WTC11 (cell line): Measurements from ENCODE around the gene KLC4.

ENCODE experiments used
- ATF3 ChIP-seq: sonication (generic); formaldehyde crosslinking; conservative IDR thresholded peaks from 2 replicates; pipeline ENCODE4 v1.8.1; 2022; ENCODE audit warnings: mild to moderate bottlenecking, missing genetic modification reagents
- E2F1 ChIP-seq: sonication (generic); formaldehyde crosslinking; IDR thresholded peaks from 2 replicates; pipeline ENCODE4 v1.8.0; 2022; ENCODE audit warnings: mild to moderate bottlenecking, missing genetic modification reagents
- FOXK1 ChIP-seq: sonication (generic); formaldehyde crosslinking; IDR thresholded peaks from 2 replicates; pipeline ENCODE4 v1.8.0; 2022; ENCODE audit warnings: mild to moderate bottlenecking, moderate library complexity, missing genetic modification reagents
- GTF2I ChIP-seq: fragments of 250-450 bp; sonication (Bioruptor Pico); conservative IDR thresholded peaks from 2 replicates; pipeline ENCODE4 v1.4.0; 2021; ENCODE audit warnings: mild to moderate bottlenecking
- IRF1 ChIP-seq: sonication (generic); formaldehyde crosslinking; IDR thresholded peaks from 2 replicates; pipeline ENCODE4 v1.8.0; 2023; ENCODE audit warnings: missing genetic modification reagents
- NR2C2 ChIP-seq: sonication (generic); formaldehyde crosslinking; IDR thresholded peaks from 2 replicates; pipeline ENCODE4 v1.8.0; 2022; ENCODE audit warnings: mild to moderate bottlenecking, missing genetic modification reagents
- PRRX2 ChIP-seq: fragments of 250-450 bp; sonication (Bioruptor Pico); IDR thresholded peaks from 2 replicates; pipeline ENCODE4 v1.8.0; 2021; ENCODE audit warnings: mild to moderate bottlenecking
- SOX15 ChIP-seq: fragments of 250-450 bp; sonication (Bioruptor Pico); IDR thresholded peaks from 2 replicates; pipeline ENCODE4 v1.9.0; 2021; ENCODE audit warnings: mild to moderate bottlenecking
- SP1 ChIP-seq: sonication (generic); formaldehyde crosslinking; conservative IDR thresholded peaks from 2 replicates; pipeline ENCODE4 v1.8.1; 2022; ENCODE audit warnings: missing genetic modification reagents
- USF2 ChIP-seq: sonication (generic); formaldehyde crosslinking; IDR thresholded peaks from 2 replicates; pipeline ENCODE4 v1.8.1; 2023; ENCODE audit warnings: mild to moderate bottlenecking, missing genetic modification reagents, moderate library complexity
- ZNF263 ChIP-seq: sonication (generic); formaldehyde crosslinking; IDR thresholded peaks from 2 replicates; pipeline ENCODE4 v1.8.1; 2022; ENCODE audit warnings: low read depth, mild to moderate bottlenecking, moderate library complexity, missing genetic modification reagents
- ZNF423 ChIP-seq: fragments of 250-450 bp; sonication (Bioruptor Pico); IDR thresholded peaks from 2 replicates; pipeline ENCODE4 v2.1.2; 2022; ENCODE audit warnings: mild to moderate bottlenecking, moderate library complexity
- TF ChIP-seq, protein P1 (sequence below): fragments of 200-600 bp; IDR thresholded peaks from 2 replicates; pipeline ENCODE4 v1.8.0; 2022; ENCODE audit warnings: antibody characterized with exemption

GRCh38 chr6:43095939-43096338, 36.5 kb downstream of the KLC4 start:
- TF ChIP-seq, protein P1, sequence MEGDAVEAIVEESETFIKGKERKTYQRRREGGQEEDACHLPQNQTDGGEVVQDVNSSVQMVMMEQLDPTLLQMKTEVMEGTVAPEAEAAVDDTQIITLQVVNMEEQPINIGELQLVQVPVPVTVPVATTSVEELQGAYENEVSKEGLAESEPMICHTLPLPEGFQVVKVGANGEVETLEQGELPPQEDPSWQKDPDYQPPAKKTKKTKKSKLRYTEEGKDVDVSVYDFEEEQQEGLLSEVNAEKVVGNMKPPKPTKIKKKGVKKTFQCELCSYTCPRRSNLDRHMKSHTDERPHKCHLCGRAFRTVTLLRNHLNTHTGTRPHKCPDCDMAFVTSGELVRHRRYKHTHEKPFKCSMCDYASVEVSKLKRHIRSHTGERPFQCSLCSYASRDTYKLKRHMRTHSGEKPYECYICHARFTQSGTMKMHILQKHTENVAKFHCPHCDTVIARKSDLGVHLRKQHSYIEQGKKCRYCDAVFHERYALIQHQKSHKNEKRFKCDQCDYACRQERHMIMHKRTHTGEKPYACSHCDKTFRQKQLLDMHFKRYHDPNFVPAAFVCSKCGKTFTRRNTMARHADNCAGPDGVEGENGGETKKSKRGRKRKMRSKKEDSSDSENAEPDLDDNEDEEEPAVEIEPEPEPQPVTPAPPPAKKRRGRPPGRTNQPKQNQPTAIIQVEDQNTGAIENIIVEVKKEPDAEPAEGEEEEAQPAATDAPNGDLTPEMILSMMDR, result no peak
- TF ChIP-seq NR2C2 (CRISPR knock-in tag) (no peak), E2F1 (CRISPR knock-in tag) (no peak), PRRX2 (CRISPR knock-in tag) (no peak), FOXK1 (CRISPR knock-in tag) (no peak), GTF2I (CRISPR knock-in tag) (no peak), ATF3 (no peak), ZNF423 (no peak), ZNF263 (CRISPR knock-in tag) (no peak), IRF1 (CRISPR knock-in tag) (no peak), SP1 (CRISPR knock-in tag) (no peak), SOX15 (CRISPR knock-in tag) (no peak), USF2 (CRISPR knock-in tag) (no peak)
